HUES48 (cell line): ENCODE results near the gene SCAMP2.

Experiments
- H3K27ac ChIP-seq: one replicate; pipeline ENCODE4 v1.7.0; 2013; ENCODE audit warnings: low read depth, low read length, inconsistent platforms
- H3K27me3 ChIP-seq: 2 replicates; pipeline ENCODE4 v1.6.1; 2013; ENCODE audit warnings: mild to moderate bottlenecking, low read length; ENCODE audit not compliant: control insufficient read depth, insufficient read depth
- H3K36me3 ChIP-seq: 2 replicates; pipeline ENCODE4 v1.6.1; 2013; ENCODE audit warnings: low read length; ENCODE audit not compliant: control insufficient read depth, insufficient read depth
- H3K4me1 ChIP-seq: 2 replicates; pipeline ENCODE4 v1.6.1; 2013; ENCODE audit warnings: mild to moderate bottlenecking, low read length; ENCODE audit not compliant: control insufficient read depth, insufficient read depth
- H3K4me3 ChIP-seq: 2 replicates; pipeline ENCODE4 v1.5.1; 2013; ENCODE audit warnings: mild to moderate bottlenecking, low read depth, low read length
- H3K9ac ChIP-seq: 2 replicates; pipeline ENCODE4 v1.6.1; 2013; ENCODE audit warnings: mild to moderate bottlenecking, low read depth, low read length, moderate library complexity
- H3K9me3 ChIP-seq: 2 replicates; pipeline ENCODE4 v1.6.1; 2013; ENCODE audit warnings: low read length; ENCODE audit not compliant: control insufficient read depth, insufficient read depth

The SCAMP2 gene

GRCh38 chr15:74815961-74816360, 57.2 kb downstream of the SCAMP2 start:
- no peak overlapping the region for H3K9ac ChIP-seq
- H3K4me1 ChIP-seq, result no peaks in the 10 kb centered on the region; the same call in 1 of the 2 replicates
- no peaks in the 10 kb centered on the region for H3K9me3 ChIP-seq
- H3K27me3 ChIP-seq, result no peaks in the 10 kb centered on the region
- no peaks in the 10 kb centered on the region for H3K36me3 ChIP-seq
- no peak overlapping the region for H3K4me3 ChIP-seq
- no peak overlapping the region for H3K27ac ChIP-seq

DNA sequence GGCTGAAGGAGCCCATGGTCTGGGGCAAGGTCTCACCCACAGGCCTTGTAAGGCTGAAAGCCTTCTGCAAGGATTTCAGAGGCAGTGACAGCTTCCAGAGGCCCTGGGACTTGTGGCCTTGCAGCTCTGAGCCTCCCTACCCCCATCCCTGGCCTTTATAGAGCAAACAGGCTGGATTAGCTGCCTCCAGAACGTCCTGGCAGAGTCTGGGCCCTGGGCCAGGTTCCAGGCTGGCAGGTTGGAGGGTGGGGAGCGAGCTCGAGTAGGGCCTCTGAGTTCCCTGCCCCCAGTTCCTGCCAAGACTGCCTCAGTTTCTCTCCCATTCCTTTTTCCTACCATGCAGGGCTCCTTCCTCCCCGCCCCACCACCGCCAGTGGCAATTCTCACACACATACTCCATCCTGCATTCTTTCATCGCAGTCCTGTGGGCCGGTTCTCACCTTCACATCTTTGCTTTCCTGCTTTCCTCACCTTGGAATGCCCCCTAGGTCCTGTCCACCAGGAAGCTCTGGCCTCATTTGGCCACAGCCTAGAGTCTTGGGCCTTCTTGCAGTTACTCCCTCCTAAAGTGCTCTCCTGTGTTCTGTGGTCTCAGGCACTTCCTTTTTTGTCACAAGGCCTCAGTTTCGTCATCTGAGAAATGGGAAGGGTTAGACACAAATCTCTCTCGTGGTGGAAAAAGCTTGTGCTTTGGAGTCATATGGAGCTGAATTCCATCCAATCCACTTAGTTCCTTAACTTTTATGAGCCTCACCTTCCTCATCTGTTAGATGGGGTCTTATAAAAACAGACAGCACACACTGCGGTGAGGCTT, 57.8 kb downstream of the SCAMP2 start:
- no peaks in the 10 kb centered on the region for H3K27me3 ChIP-seq
- no peaks in the 10 kb centered on the region; the same call in 1 of the 2 replicates for H3K4me1 ChIP-seq
- no peaks in the 10 kb centered on the region for H3K9me3 ChIP-seq
- no peaks in the 10 kb centered on the region for H3K36me3 ChIP-seq
- no peak overlapping the region for H3K9ac ChIP-seq
- no peak overlapping the region for H3K27ac ChIP-seq
- H3K4me3 ChIP-seq, result no peak overlapping the region

GRCh38 chr15:74812533-74812932, 60.6 kb downstream of the SCAMP2 start, which contains the start of gene LMAN1L:
Gene LMAN1L (plus strand): TSS chr15:74812835. CDS start chr15:74812855, 20 bp downstream.
- Histone ChIP-seq H3K36me3 (no peaks in the 10 kb centered on the region), H3K27ac (no peak within 1 kb of the TSS), H3K4me3 (no peak within 1 kb of the TSS), H3K27me3 (no peaks in the 10 kb centered on the region), H3K9me3 (no peaks in the 10 kb centered on the region), H3K9ac (no peak within 1 kb of the TSS), H3K4me1 (no peaks in the 10 kb centered on the region; the same call in 1 of the 2 replicates)

- no peak overlapping the region for H3K4me3 ChIP-seq
- H3K27me3 ChIP-seq, result no peaks in the 10 kb centered on the region
- no peaks in the 10 kb centered on the region for H3K9me3 ChIP-seq
- no peaks in the 10 kb centered on the region for H3K4me1 ChIP-seq
- H3K9ac ChIP-seq, result no peak overlapping the region
- no peak overlapping the region for H3K27ac ChIP-seq
- H3K36me3 ChIP-seq, result no peaks in the 10 kb centered on the region
Observed at GRCh38 chr15:74809956-74810355, 63.2 kb downstream of the SCAMP2 start.

DNA sequence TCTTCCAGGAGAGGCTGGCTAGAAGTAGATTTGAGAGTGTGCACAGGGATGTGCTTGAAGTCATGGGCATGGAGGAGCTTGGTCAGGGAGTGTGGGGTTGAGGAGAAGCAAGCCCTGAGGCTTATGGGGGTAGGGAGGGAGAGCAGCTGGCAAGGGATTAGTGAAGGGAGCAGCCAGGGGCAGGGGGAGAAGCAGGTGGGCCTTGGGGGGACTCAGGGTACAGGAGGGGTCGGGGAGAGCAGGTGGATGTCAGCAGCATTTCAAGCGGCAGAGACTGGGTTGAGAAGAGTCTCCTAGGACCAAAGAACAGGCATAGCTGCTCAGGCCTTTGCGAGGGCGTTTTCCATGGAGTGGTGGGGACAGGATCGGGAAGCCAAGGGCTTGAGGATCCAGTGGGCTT, 63.9 kb downstream of the SCAMP2 start:
- no peak overlapping the region for H3K27ac ChIP-seq
- H3K4me3 ChIP-seq, result no peak overlapping the region
- no peaks in the 10 kb centered on the region for H3K4me1 ChIP-seq
- no peaks in the 10 kb centered on the region for H3K27me3 ChIP-seq
- H3K9me3 ChIP-seq, result no peaks in the 10 kb centered on the region
- H3K9ac ChIP-seq, result no peak overlapping the region
- H3K36me3 ChIP-seq, result 0 out of 2 replicates have a peak, but pooled peaks cover 1% of the 10 kb centered on the region

DNA sequence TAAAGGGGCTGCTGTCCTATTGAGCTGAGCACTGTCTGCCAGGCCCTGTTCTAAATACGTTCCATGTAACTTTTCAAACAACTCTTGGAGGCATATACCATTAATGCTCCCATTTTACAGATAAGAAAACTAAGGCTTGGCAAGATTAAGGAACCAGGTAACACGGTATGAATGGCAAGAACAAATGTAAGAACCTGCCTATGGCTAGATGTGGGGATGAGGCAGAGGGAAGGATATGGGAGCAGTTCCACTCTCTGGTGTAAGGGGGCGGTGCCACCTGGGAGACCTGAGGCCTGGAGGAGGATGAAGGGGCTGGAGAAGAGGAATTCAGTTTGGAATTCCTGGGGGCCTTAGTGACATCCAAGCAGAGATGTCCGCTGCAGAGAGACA, 64.3 kb downstream of the SCAMP2 start:
- Histone ChIP-seq H3K4me1 (no peaks in the 10 kb centered on the region), H3K9ac (no peak overlapping the region), H3K27ac (no peak overlapping the region), H3K27me3 (no peaks in the 10 kb centered on the region), H3K4me3 (no peak overlapping the region), H3K9me3 (no peaks in the 10 kb centered on the region), H3K36me3 (peaks cover 5% of the 10 kb centered on the region; the same call in 1 of the 2 replicates)

DNA sequence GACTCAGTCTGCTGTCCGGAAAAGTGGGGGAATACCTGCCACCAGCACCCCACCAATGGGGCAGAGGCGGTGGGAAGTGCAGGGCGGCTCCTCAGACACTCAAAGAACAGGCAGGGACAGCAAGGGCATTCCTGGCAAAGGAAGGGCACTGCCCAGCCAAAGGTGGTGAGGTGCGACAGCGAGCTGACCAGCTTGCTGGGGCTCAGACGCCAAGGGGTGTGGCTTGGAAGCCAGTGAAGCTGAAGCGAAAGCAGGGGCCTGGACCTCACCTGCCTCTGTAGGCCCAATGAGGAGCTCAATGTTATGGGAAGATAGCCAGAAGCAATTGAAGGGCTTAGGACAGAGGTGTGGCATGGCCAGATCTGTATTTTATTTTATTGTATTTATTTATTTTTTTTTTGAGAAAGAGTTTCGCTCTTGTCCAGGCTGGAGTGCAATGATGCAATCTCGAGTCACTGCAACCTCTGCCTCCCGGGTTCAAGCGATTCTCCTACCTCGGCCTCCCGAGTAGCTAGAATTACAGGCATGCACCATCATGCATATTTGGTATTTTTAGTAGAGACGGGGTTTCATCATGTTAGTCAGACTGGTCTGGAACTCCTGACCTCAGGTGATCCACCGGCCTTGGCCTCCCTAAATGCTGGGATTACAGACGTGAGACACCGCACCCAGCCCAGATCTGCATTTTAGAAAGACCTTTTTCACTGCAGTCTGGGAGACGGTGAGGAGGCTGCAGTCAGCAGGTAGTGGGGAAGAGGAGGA, 64.9 kb downstream of the SCAMP2 start:
- Histone ChIP-seq H3K4me1 (no peaks in the 10 kb centered on the region), H3K4me3 (no peak overlapping the region), H3K36me3 (peaks cover 11% of the 10 kb centered on the region; the same call in 1 of the 2 replicates), H3K27ac (no peak overlapping the region), H3K9ac (no peak overlapping the region), H3K27me3 (no peaks in the 10 kb centered on the region), H3K9me3 (no peaks in the 10 kb centered on the region)

GRCh38 chr15:74807282-74807681, 65.9 kb downstream of the SCAMP2 start:
- Histone ChIP-seq H3K9ac (no peak overlapping the region), H3K9me3 (no peaks in the 10 kb centered on the region), H3K27me3 (no peaks in the 10 kb centered on the region), H3K27ac (no peak overlapping the region), H3K4me1 (no peaks in the 10 kb centered on the region), H3K36me3 (peaks cover 19% of the 10 kb centered on the region), H3K4me3 (no peak overlapping the region)

- Histone ChIP-seq H3K9ac (no peak overlapping the region), H3K9me3 (no peaks in the 10 kb centered on the region), H3K4me3 (no peak overlapping the region), H3K36me3 (peaks cover 35% of the 10 kb centered on the region), H3K4me1 (no peaks in the 10 kb centered on the region), H3K27me3 (no peaks in the 10 kb centered on the region), H3K27ac (no peak overlapping the region)
Observed at GRCh38 chr15:74804935-74805334, 68.2 kb downstream of the SCAMP2 start.

DNA sequence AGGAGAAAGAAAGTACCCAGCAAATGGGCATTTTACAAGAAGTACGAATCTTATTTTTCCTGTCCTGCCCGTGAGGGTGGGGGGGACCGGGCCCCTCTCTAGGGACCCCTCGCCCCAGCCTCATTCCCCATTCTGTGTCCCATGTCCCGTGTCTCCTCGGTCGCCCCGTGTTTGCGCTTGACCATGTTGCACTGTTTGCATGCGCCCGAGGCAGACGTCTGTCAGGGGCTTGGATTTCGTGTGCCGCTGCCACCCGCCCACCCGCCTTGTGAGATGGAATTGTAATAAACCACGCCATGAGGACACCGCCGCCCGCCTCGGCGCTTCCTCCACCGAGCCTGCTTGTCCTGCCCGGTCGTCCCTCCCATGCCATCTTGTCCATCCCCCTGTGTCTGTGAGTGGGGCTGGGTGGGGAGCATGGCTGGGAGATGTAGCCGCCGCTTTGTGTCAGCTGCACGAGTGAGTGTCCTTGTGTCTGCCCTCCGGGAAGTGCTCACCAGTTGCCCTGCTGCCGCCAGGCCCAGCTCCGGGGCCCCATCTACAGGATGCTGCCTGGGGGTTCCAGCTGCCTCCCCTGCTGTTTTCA, 70.2 kb downstream of the SCAMP2 start:
- Histone ChIP-seq H3K4me1 (no peaks in the 10 kb centered on the region), H3K27ac (no peak overlapping the region), H3K36me3 (peaks cover 40% of the 10 kb centered on the region), H3K27me3 (no peaks in the 10 kb centered on the region), H3K4me3 (no peak overlapping the region), H3K9ac (no peak overlapping the region), H3K9me3 (no peaks in the 10 kb centered on the region)

- Histone ChIP-seq H3K36me3 (peaks cover 40% of the 10 kb centered on the region), H3K27me3 (no peaks in the 10 kb centered on the region), H3K9me3 (no peaks in the 10 kb centered on the region), H3K27ac (no peak overlapping the region), H3K4me1 (no peaks in the 10 kb centered on the region), H3K4me3 (no peak overlapping the region), H3K9ac (no peak overlapping the region)
Observed at GRCh38 chr15:74802290-74802689, 70.9 kb downstream of the SCAMP2 start.
